Measurements from ENCODE around the gene HPCAL1. TPM values are rescaled to one million over a fixed set of nuclear protein-coding genes. Genes with fewer than 3 reads are reported as not detected.
A peak's percentile ranks its signal among the peaks of the same experiment; 100 is the strongest.

The HPCAL1 gene
- total and polyA plus RNA-seq, 3 experiments from 2014 or later = 44.1 to 96.3 (median 47.6) TPM

- Mint-ChIP-seq H3K27ac (peak overlapping the region in 1 of 8 donors; percentile 74), H3K27me3 (peaks cover 4 to 26% of the 10 kb centered on the region in 2 donors), H3K4me1 (peaks cover 2 to 5% (median 4%) of the 10 kb centered on the region in 3 donors), H3K36me3 (no peaks in the 10 kb centered on the region), H3K9me3 (no peaks in the 10 kb centered on the region), H3K4me3 (no peak overlapping the region)
- H3K36me3 ChIP-seq (ENCODE audit: insufficient read depth, low read length) = no peaks in the 10 kb centered on the region
- H3K4me1 ChIP-seq (ENCODE audit: insufficient read depth, low read length) = no peaks in the 10 kb centered on the region
- no peaks in the 10 kb centered on the region for H3K9me3 ChIP-seq (ENCODE audit: low read length)
- no peaks in the 10 kb centered on the region for H3K27me3 ChIP-seq (ENCODE audit: insufficient read depth, low read length, poor library complexity, severe bottlenecking)
- ChIA-PET CTCF (interaction anchor here (1.5 kb wide), 1 partner anchor 35 kb away, joined by 4 read pairs; no protein-coding TSS in a partner anchor), POLR2A (no interaction called here)
- no peak overlapping the region for H3K4me3 ChIP-seq (ENCODE audit: low read length)
- DNase-seq = no peak
- H3K27ac ChIP-seq (ENCODE audit: low read depth, low read length) = no peak overlapping the region
These were observed 155.3 kb downstream of the HPCAL1 start for GRCh38 chr2:10457846-10458598.

GRCh38 chr2:10460366-10460796 is 157.7 kb downstream of the HPCAL1 start:
- Mint-ChIP-seq H3K27ac (no peak overlapping the region), H3K27me3 (peaks cover 7 to 27% of the 10 kb centered on the region in 2 donors), H3K9me3 (no peaks in the 10 kb centered on the region), H3K4me3 (no peak overlapping the region), H3K36me3 (no peaks in the 10 kb centered on the region), H3K4me1 (peaks cover 2 to 5% (median 4%) of the 10 kb centered on the region in 3 donors)
- ChIA-PET CTCF (interaction anchor here (1.2 kb wide), 1 partner anchor 25 kb away, joined by 4 read pairs; no protein-coding TSS in a partner anchor), POLR2A (no interaction called here)
- H3K27ac ChIP-seq (ENCODE audit: low read depth, low read length) = no peak overlapping the region
- no peak overlapping the region for H3K4me3 ChIP-seq (ENCODE audit: low read length)
- no peaks in the 10 kb centered on the region for H3K36me3 ChIP-seq (ENCODE audit: insufficient read depth, low read length)
- DNase-seq = no peak
- H3K9me3 ChIP-seq (ENCODE audit: low read length) = no peaks in the 10 kb centered on the region
- H3K27me3 ChIP-seq (ENCODE audit: insufficient read depth, low read length, poor library complexity, severe bottlenecking) = no peaks in the 10 kb centered on the region
- H3K4me1 ChIP-seq (ENCODE audit: insufficient read depth, low read length) = no peaks in the 10 kb centered on the region

GRCh38 chr2:10462178-10463083 is 159.7 kb downstream of the HPCAL1 start:
- Mint-ChIP-seq H3K4me1 (peaks cover 2 to 5% (median 4%) of the 10 kb centered on the region in 3 donors), H3K4me3 (no peak overlapping the region), H3K9me3 (no peaks in the 10 kb centered on the region), H3K36me3 (no peaks in the 10 kb centered on the region), H3K27ac (peak overlapping the region in 1 of 8 donors; percentile 79), H3K27me3 (peaks cover 14 to 33% of the 10 kb centered on the region in 2 donors)
- CTCF ChIA-PET = interaction anchor here (1.1 kb wide), 2 partner anchors 27 to 28 kb away, joined by 3 read pairs; no protein-coding TSS in a partner anchor
- no peaks in the 10 kb centered on the region for H3K4me1 ChIP-seq (ENCODE audit: insufficient read depth, low read length)
- H3K36me3 ChIP-seq (ENCODE audit: insufficient read depth, low read length) = no peaks in the 10 kb centered on the region
- POLR2A ChIA-PET = no interaction called here
- H3K27me3 ChIP-seq (ENCODE audit: insufficient read depth, low read length, poor library complexity, severe bottlenecking) = peaks cover 3% of the 10 kb centered on the region
- H3K27ac ChIP-seq (ENCODE audit: low read depth, low read length) = no peak overlapping the region
- H3K4me3 ChIP-seq (ENCODE audit: low read length) = no peak overlapping the region
- DNase-seq = no peak
- no peaks in the 10 kb centered on the region for H3K9me3 ChIP-seq (ENCODE audit: low read length)

GRCh38 chr2:10465910-10466309 is 163.2 kb downstream of the HPCAL1 start:
- no peaks in the 10 kb centered on the region for H3K9me3 Mint-ChIP-seq

GRCh38 chr2:10466801-10467200 is 164.1 kb downstream of the HPCAL1 start:
- Histone ChIP-seq H3K27me3 (ENCODE audit: insufficient read depth, low read length, poor library complexity, severe bottlenecking) (peaks cover 3% of the 10 kb centered on the region), H3K27ac (ENCODE audit: low read depth, low read length) (no peak overlapping the region), H3K4me3 (ENCODE audit: low read length) (no peak overlapping the region), H3K36me3 (ENCODE audit: insufficient read depth, low read length) (no peaks in the 10 kb centered on the region), H3K9me3 (ENCODE audit: low read length) (no peaks in the 10 kb centered on the region), H3K4me1 (ENCODE audit: insufficient read depth, low read length) (no peaks in the 10 kb centered on the region)
- Mint-ChIP-seq H3K4me1 (no peaks in the 10 kb centered on the region), H3K4me3 (no peak overlapping the region), H3K27ac (peak overlapping the region in 1 of 8 donors; percentile 26), H3K9me3 (no peaks in the 10 kb centered on the region), H3K27me3 (peaks cover 12% of the 10 kb centered on the region in 2 donors), H3K36me3 (no peaks in the 10 kb centered on the region)
- CTCF ChIA-PET = interaction anchor here (1.2 to 1.3 kb wide), 2 partner anchors 18 to 31 kb away, joined by 3 read pairs; partner anchors contain the start of gene ODC1
- POLR2A ChIA-PET = no interaction called here
- no peak for DNase-seq

More at GRCh38 chr2:10465910-10466309, 163.2 kb downstream of the HPCAL1 start:
- H3K4me3 ChIP-seq (ENCODE audit: low read length) = no peak overlapping the region
- DNase-seq = no peak
- Mint-ChIP-seq H3K27ac (no peak overlapping the region), H3K36me3 (no peaks in the 10 kb centered on the region), H3K4me3 (no peak overlapping the region), H3K27me3 (peaks cover 12 to 15% of the 10 kb centered on the region in 2 donors), H3K4me1 (no peaks in the 10 kb centered on the region)
- ChIA-PET CTCF (interaction anchor here (1.2 kb wide), 1 partner anchor 18 kb away, joined by 3 read pairs; the partner anchor contains the start of gene ODC1), POLR2A (no interaction called here)
- H3K4me1 ChIP-seq (ENCODE audit: insufficient read depth, low read length) = no peaks in the 10 kb centered on the region
- no peaks in the 10 kb centered on the region for H3K36me3 ChIP-seq (ENCODE audit: insufficient read depth, low read length)
- peaks cover 3% of the 10 kb centered on the region for H3K27me3 ChIP-seq (ENCODE audit: insufficient read depth, low read length, poor library complexity, severe bottlenecking)
- H3K9me3 ChIP-seq (ENCODE audit: low read length) = no peaks in the 10 kb centered on the region
- no peak overlapping the region for H3K27ac ChIP-seq (ENCODE audit: low read depth, low read length)

GRCh38 chr2:10467401-10467800 is 164.7 kb downstream of the HPCAL1 start:
- peaks cover 7 to 12% of the 10 kb centered on the region in 2 donors for H3K27me3 Mint-ChIP-seq
- no peak overlapping the region for H3K27ac Mint-ChIP-seq
- H3K27me3 ChIP-seq (ENCODE audit: insufficient read depth, low read length, poor library complexity, severe bottlenecking) = peaks cover 3% of the 10 kb centered on the region
- H3K27ac ChIP-seq (ENCODE audit: low read depth, low read length) = no peak overlapping the region
- no peaks in the 10 kb centered on the region for H3K36me3 Mint-ChIP-seq
- DNase-seq = no peak
- no peaks in the 10 kb centered on the region for H3K4me1 Mint-ChIP-seq
- H3K36me3 ChIP-seq (ENCODE audit: insufficient read depth, low read length) = no peaks in the 10 kb centered on the region
- ChIA-PET CTCF (interaction anchor here (1.3 kb wide), 1 partner anchor 32 kb away, joined by 3 read pairs; no protein-coding TSS in a partner anchor), POLR2A (no interaction called here)
- H3K9me3 Mint-ChIP-seq = no peaks in the 10 kb centered on the region
- no peaks in the 10 kb centered on the region for H3K9me3 ChIP-seq (ENCODE audit: low read length)
- no peak overlapping the region for H3K4me3 ChIP-seq (ENCODE audit: low read length)
- no peaks in the 10 kb centered on the region for H3K4me1 ChIP-seq (ENCODE audit: insufficient read depth, low read length)
- no peak overlapping the region for H3K4me3 Mint-ChIP-seq

GRCh38 chr2:10469301-10469700 is 166.6 kb downstream of the HPCAL1 start:
- Histone ChIP-seq H3K27ac (ENCODE audit: low read depth, low read length) (no peak overlapping the region), H3K27me3 (ENCODE audit: insufficient read depth, low read length, poor library complexity, severe bottlenecking) (peaks cover 3% of the 10 kb centered on the region), H3K9me3 (ENCODE audit: low read length) (no peaks in the 10 kb centered on the region), H3K4me1 (ENCODE audit: insufficient read depth, low read length) (no peaks in the 10 kb centered on the region), H3K36me3 (ENCODE audit: insufficient read depth, low read length) (no peaks in the 10 kb centered on the region), H3K4me3 (ENCODE audit: low read length) (no peak overlapping the region)
- Mint-ChIP-seq H3K27ac (no peak overlapping the region), H3K27me3 (peaks cover 7 to 12% of the 10 kb centered on the region in 2 donors), H3K4me3 (no peak overlapping the region), H3K4me1 (no peaks in the 10 kb centered on the region), H3K36me3 (no peaks in the 10 kb centered on the region), H3K9me3 (no peaks in the 10 kb centered on the region)
- no peak for DNase-seq
- ChIA-PET CTCF (no interaction called here), POLR2A (no interaction called here)
